ENCODE data around the gene FNBP1.

- TF ChIP-seq CTCF (IDR thresholded peaks at IDR 0.05) (no peak), POLR2A (IDR thresholded peaks at IDR 0.05) (no peak)
Observed at GRCh38 chr9:129898185-129898584, 144.8 kb downstream of the FNBP1 start.
